Erythroblast (primary cell): ENCODE measurements around the gene HERC2.
"Not testable (repeated sequence)": the region's sequence is repeated elsewhere in the genome, so short reads cannot be mapped to it uniquely, and the experiment has no call there.

ENCODE experiments used
- DNase-seq, 2 experiments: peaks; one replicate each; lab custom pipeline; 2025; lab: John Stamatoyannopoulos, UW
- GATA1 ChIP-seq: IDR thresholded peaks from 2 replicates; pipeline ENCODE4 v1.6.1; 2011; ENCODE audit warnings: low read depth, mild to moderate bottlenecking, control low read depth, low read length, moderate library complexity
- POLR2A ChIP-seq: IDR thresholded peaks from 2 replicates; pipeline ENCODE4 v1.6.1; 2011; ENCODE audit warnings: mild to moderate bottlenecking, low read length

HERC2 gene

DNA sequence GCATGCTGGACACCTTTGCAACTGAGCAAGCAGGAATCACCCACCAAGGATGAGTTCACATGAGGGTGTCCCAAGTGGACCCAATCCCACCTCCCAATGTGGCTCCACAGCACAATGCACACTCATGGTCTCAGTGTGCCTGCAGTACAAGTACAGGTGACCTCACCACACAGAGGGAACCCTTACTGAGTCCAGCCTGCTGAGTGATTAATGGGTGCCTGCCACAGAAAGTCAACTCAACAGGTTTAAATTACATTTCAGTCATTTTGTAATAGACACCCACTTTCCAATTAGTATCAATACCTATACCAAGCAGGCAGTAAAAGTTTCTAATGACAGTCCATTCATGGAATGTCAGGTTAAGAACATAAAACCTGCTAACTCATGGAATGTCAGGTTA is 59.5 kb downstream of the HERC2 start:
- TF ChIP-seq POLR2A (no peak), GATA1 (no peak)
- no peak for DNase-seq

DNA sequence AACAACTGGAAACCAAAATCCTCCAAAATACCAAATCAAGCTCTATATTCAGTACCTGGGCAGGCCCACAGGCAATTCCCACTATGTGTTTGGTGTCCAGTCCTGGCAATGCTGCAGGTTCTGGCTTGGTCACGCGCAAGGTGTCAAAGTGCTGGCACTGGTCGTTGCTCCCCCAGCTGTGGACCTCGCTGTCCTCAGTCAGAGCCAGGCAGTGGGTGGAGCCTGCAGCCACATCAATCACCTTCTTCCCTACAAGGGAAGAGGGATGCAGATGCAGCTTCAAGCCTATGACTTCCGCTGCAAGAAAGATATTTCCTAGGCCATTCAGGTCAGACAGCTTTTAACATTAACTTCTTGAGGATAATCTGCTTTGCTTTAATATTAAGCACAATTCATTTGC is 61.3 kb downstream of the HERC2 start:
- DNase-seq = no peak
- TF ChIP-seq POLR2A (no peak), GATA1 (no peak)

DNA sequence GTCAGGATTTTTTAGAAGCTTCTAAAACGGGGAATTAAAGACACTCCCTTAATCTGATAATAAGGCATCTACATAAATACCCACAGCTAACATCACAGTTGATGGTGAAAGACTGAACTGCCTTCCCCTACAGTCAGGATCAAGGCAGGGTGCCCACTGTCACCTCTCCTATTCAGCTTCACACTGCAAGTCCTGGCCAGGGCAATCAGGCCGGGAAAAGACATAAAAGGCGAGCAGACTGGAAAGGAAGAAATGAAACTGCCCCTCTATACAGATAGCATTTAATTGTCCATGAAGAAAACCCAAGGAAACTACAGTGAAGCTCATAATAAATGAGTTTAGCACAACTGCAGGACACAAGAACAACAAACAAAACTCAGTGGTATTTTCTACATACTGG is 61.7 kb downstream of the HERC2 start:
- DNase-seq = no peak
- TF ChIP-seq POLR2A = no peak
- TF ChIP-seq GATA1 = no peak

DNA sequence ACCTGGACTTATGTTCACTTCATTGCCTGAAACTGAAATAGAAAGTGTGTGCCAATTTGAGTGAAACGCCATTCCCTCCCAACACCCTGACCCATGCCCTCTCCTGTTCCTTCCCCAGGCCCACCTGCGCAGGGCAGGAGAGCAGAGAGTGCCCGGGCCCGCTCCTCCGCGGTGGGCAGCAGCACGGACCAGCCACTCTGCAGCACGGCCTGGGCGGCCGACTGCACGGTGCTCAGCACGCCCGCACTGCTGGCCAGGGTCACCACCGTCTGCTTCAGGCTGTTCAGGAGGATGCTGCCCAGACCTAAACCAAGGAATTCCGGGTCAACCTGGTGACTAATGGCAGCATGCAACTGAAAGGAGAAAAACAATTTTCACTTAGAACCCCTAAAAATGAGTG is 66.0 kb downstream of the HERC2 start:
- TF ChIP-seq GATA1 = no peak

DNA sequence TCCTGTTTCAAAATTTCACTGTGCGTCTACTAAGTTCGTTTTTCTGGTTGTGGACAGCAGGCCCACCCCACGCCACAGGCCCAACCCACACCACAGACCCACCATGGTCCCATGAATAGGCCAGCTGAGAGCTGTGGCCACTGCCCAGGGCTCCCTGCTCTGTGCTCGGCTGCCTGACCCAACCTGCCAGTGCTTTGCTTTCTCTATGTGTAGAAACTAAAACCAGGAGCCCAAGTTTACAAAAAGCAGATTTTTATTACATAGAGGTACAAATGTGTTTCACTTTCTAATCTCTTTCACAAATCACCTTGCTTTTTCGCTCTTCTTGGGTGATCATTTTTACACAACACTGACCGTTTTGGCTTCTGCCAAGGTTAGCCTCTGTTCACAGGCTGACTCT is 69.1 kb downstream of the HERC2 start:
- no peak for DNase-seq
- TF ChIP-seq POLR2A (no peak), GATA1 (no peak)

More for the DNA sequence above, 66.0 kb downstream of the HERC2 start:
- no peak for DNase-seq

DNA sequence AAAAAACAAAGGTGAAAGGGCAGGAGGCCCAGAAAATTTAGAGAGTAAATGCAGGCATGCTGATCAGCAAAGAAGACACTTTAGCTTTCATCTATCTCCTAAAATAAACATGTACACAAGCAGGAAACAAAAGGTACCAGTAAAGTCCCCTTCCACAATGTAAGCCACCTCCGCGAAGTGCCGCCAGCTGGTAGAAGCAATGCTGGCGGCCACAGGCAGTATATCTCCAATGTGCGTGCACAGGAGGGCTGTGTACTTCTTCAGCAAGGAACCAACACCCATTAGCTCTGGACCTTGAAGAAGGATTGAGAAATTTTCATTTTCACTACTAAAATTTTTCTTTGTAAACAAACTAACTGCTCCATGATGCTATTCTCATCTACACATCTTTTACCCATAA is 75.4 kb downstream of the HERC2 start:
- no peak for DNase-seq
- TF ChIP-seq POLR2A (no peak), GATA1 (no peak)

DNA sequence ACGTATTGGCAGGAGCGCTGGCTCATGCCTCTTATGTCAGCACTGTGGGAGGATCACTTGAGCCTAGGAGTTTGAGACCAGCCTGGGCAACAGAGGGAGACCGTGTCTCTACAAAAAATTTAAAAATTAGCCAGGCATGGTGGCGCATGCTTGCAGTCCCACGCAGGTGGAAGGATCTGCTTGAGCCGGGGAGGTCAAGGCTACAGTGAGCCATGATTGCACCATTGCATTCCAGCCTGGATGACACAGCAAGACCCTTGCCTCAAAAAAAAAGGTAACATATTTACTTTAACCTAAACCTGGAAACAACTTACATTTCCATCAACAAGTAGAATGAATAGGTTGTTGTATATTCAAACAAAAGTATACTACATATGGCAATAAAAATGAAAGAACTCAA is 78.1 kb downstream of the HERC2 start:
- no peak for DNase-seq
- no peak for TF ChIP-seq GATA1
- no peak for TF ChIP-seq POLR2A

DNA sequence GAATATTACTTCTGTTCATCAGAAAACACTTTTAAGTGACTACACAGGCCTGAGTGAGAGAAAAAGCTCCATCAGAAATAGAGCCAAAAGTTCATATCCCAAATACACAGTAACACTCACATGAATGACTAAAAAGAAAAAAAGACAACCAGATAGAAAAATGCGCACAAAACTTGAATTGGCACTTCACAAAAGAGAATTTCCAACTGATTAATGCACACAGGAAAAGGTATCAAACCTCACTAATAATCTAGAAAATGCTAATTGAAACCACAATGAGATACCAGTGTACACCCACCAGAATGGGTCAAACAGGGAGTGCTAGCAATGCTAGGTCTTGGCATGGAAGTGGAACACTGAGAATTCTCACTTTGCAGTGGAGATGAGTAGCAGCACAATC is 78.6 kb downstream of the HERC2 start:
- TF ChIP-seq GATA1 (no peak), POLR2A (no peak)
- no peak for DNase-seq

DNA sequence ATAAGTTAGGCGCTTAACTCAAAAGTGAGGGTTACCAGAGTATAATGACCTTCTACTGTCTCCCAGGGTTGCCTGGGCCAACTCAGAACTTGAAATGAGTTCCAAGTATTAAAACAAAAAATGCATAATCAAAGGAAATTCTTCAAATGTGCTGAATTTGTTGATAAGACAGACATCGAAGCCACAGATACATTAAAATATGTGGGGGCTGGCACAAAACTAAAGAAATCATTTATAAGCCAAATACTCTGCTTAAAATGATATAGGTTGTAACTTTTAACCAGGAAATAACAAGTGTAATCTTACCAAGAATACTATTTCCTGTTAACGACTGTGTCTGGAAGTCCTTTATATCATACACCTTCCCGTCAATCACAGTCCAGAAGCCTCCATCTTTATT is 83.7 kb downstream of the HERC2 start:
- DNase-seq = not testable (repeated sequence)

DNA sequence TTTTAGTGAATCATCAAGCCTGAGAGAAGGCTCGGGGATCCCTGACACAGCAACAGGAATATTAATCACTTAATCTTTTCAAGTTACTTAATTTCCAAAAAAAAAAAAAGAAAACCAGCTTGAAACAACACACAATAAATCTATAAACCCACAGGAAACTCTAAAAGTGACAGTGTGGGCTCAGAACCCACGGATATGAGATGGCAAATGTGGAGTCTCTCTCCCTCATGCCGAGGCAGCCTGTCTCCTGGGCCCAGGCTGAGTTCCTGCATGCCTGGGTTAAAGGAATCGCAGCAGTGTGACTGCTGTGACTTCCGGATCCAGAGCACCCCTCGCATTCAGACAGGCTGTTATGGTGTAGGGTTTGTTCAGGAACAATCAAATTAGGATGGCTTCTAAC is 90.2 kb downstream of the HERC2 start:
- DNase-seq = not testable (repeated sequence)

DNA sequence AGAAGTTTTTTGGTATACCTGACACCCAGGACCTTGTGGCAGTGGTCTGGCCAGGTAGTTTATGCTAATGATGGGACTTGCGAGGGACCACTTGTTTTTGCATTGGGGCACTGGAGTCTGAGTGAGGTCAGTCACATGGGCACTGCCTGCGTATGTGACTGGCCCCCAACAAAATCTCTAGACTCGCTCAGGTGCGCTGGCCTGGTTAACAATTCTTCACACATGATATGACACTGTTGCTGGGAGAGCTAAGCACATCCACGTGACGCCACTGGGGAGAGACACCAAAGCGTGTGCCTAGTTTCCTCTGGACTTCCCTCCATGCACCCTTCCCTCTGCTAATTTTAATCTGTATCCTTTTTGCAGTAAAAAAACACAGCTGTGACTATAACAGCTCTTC is 90.6 kb downstream of the HERC2 start:
- not testable (repeated sequence) for DNase-seq

DNA sequence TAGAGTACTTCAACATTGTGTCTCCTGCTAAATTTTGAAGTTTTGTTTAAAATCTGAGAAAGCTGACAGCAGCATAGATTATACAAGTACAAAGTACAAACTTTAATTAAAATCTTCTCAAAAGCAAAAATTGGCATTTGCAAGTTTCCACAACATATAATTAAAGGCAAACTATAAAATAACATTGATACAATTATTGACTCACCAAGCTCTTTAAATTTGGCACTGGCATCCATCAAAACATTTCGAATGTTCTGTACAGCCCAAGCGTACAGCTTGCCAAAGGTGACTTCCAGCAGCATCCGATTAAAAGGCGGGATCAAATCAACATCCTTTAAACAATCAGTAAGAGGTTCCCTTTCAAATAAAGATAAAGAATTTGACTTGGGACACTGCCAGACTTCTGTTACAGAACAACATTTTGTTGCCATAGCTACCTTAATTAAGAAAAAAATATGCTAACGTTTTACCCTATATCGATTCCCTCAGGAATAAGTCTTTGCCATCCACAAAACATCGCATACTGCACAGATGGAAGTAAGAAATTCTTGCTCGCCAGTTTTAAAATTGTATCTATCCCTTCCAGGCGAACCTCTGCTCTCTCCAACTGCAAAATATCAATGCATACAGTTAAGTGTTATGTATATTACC is 92.9 kb downstream of the HERC2 start:
- DNase-seq = not testable (repeated sequence)

DNA sequence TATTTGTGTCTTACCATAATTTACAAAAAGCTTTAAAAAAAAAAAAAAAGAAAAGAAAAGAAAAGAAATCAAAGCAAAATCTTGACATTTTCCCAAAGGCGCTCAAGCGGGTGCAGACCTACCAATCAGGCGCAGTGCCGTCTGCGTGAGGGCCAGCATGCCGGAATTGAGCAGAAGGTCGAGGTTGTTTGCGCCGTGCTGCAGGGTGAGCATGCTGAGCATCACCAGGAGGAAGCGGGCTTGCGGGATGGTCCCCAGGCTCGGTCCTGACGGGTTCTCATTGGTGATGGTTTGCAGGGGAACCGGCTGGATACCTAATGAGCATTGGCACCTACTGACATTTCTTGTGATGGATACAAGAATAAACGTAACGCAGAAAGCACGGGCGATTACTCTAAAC is 93.9 kb downstream of the HERC2 start:
- DNase-seq = no peak
- no peak for TF ChIP-seq POLR2A
- TF ChIP-seq GATA1 = no peak

DNA sequence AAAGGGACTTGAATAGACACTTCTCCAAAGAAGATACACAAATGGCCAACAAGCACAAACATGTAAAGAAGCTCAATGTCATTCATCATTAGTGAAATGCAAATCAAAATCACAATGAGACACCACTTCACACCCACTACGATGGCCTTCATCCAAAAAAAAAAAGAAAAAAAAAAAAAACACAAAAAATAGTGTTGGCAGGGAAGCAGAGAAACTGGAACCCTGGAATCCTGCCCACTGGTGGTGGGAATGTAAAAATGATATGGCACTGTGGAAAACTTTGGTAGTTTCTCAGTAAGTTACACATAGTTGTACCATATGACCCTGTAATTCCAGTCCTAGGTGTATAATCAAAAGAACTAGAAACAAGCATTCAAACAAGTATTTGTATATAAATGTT is 94.7 kb downstream of the HERC2 start:
- DNase-seq = peak; percentile 10 to 19

DNA sequence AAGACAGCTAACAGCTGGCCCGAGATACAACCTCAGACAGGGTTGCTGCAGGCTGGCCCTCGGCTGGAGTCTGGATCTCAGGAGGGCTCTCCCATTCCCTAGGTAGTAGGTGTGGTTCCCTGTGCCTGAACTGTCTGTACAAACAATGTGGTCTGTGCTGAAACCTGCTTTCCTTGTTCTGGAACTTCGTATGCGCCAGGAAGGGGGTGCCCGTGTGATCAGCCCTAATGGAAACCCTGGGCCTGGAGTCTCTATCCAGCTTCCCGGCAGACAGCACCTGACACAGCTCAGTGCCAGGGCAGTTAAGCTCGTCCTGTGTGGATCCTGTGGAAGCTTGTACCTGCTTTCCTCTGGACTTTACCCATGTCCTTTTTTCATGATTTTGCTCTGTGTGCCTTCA is 99.4 kb downstream of the HERC2 start:
- not testable (repeated sequence) for DNase-seq

DNA sequence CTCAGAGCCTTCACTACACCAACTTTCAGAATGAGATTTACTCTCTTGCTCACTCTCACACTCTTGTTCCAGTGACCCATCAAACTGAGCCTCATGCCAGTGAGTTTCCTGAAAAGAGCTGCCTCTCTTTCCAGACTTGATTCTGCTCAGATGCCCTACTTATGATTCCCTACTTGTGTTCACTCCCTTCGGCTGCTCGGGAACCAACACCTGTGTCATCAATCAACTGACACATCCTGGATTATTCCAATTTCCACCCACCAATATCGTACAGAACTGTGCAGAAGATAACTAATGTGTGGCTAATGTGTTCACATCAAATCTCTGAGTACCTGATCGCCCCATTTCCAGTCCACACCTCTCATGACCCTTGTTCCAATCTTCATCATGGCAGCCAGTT is 100.3 kb downstream of the HERC2 start:
- DNase-seq = not testable (repeated sequence)

DNA sequence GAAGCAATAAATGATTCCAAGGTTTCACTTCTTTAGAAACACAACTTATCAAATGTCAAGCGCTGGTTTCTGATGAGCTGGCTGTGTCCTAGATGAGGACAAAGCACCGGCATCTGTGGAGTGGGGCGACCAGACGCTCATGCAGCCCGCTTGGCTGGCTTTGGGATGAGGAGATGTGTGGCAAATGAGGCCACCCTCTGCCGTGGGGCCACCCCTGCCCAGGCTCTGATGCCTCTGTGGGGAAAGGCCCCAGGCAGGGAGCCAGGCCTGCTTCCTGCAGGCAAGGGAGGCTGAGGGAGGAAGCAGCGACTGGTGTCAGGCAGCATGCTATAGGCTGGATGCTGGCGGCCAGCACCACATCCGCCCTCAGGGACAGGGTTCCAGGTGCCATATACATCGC is 102.9 kb downstream of the HERC2 start:
- TF ChIP-seq POLR2A = no peak
- TF ChIP-seq GATA1 = no peak
- DNase-seq = no peak

DNA sequence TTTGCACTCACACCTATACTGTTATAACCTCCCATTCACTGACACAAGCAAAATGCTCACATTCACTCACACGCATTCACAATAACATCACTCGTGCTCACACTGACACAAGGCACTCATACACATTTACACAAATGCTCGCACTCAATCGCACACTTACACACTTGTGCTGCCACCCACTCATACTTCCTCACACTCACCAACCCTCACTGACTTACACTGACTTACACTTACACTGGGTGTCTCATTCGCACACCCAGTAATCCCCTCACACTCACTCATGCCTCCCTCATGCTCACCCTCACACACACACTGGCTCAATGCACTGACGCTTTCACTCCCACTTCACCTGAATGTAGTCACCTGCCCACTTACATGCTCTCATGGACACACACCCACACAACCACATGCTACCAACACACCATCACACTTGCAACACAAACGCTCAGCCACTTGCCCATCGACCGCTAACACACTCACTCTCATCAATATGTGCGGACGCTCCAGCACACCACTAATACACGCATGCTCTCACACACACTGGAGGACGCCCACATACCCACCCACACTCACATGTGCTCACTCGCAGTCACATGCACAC is 104.9 kb downstream of the HERC2 start:
- not testable (repeated sequence) for DNase-seq

DNA sequence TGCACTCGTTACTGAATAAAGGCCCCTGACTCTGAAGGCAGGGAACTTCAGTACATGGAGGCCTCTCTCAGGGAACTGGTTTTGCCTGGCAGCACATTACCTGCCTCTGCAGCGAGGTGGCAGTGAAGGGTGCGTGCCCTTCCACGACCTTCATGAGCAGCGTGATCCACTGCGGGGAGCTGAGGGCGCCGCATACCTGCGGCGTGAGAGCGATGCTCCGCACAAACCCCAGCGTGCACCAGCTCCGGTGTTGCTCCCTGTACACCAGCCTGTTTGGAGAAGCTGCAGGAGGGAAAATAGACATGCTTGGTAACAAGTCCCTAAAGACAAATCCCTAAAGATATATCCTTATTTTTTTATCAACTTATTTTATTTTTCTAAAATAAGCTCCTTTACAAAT is 106.5 kb downstream of the HERC2 start:
- DNase-seq = not testable (repeated sequence)

DNA sequence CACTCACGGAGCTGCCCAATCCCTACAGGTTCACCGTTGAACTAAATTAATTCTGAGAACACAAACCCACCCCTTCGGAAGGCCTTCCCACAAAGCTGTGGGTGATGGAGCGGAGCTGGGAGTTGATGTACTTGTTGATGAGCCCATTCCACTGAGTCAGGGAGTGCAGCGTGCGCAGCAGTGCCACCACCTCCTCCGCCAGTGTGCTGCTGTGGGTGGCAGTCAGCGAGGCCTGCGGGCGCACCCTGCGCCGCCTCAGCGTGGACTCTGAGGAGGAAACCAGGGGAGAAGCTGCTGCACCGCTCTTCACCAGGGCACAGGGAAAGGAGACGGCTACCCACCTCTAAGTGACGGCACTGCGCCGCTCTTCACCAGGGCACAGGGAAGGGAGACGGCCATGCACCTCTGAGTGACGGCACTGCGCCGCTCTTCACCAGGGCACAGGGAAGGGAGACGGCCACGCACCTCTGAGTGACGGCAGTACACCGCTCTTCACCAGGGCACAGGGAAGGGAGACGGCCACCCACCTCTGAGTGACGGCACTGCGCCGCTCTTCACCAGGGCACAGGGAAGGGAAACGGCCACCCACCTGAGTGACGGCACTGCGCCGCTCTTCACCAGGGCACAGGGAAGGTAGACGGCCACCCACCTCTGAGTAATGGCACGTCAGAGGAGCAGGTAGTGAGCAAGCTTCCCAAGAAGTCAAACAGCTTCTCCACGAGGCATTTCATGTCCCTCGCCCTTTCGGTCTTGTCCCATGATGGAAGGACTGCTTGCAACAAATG is 107.8 kb downstream of the HERC2 start:
- not testable (repeated sequence) for DNase-seq

DNA sequence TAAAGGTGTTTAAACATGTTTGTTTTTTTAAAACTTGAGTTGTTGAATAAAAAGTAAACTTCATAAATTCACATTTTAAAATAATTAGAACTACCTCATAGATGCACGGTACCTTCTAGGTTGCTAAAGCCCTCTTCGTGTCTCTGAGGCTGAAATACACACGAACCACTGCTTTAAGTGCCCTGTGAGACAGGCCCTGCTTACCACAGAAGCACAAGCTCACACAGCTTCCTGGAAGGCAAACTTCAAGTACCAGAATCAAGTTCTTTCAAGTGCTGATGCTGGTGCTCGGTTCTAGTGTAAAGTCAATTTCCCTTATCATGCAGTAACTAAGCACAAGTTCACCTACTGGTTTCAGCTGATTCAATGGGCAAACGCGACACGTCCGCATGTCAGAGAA is 108.6 kb downstream of the HERC2 start:
- not testable (repeated sequence) for DNase-seq
